CD4-positive, alpha-beta T cell treated with Interleukin-10 for 1 hour (primary cell): ENCODE measurements around the gene APEH.
"Not testable (repeated sequence)": the region's sequence is repeated elsewhere in the genome, so short reads cannot be mapped to it uniquely, and the experiment has no call there.

Source experiments
- DNase-seq: peaks from one replicate; pipeline ENCODE4 v3.0.0-alpha.2; 2020

The APEH gene

DNA sequence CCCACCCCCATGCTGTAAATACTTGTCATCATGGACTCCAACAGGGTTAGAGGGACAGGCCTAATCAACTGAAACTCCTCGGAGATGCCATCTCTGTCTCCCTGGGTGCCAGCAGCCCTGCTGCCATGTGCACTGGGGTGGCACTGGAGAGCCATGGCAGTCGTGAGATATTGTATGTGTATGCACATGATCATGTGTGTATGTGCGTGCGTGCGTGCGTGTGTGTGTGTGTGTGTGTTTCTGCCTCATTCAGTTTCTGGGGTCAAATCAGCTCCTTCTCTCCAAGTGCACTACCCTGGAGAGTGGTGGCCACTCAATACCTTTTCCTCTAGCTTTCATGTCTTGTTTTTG is 3.2 kb upstream of the APEH start:
- DNase-seq, result no peak

DNA sequence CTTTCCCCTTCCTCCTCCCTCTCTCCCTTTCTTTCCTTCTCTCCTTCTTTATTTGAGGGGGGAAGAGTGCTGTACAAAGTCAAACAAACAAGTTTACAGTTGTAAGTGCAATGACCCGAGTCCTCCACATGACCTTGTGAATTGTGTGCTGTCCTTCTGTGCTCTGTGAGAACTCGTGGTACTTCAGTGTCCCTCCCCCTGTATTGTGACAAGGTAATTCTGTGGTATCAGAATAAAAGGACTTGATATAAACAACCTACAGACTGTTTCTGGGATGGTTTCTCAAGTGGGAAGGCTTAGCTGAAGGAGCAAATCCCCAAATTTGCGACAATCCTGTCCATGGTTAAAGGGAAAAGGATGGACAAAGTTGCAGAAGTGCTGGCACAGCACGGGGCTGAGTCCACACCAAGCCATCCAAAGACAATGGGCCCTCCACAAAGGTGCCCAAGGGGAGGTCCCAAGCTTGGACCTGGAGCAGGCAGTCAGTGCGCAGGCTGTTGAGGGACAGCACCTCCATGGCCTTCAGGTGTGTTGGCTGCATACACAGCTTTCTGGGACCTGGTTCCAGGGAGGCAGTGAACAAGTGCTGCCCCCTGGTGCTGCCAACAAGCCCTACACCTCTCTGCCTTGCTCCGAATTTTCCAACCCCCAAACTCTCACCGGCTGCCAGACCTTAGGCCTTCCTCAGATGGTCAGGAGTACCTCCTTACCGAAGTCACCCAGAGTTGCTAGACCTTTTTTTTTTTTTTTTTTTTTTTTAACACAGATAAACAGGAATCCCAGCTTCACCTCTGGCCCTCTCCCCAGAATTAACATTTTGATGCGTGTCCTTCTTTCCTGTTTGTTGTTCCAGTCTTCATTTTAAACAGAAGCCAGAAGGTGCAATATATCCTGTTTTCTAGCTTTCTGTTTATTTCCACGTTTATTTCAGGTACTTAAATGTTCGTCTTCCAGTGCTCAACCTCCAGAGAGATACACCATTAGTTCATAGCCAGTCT is 2.6 kb upstream of the APEH start:
- DNase-seq, result peak; percentile 79

DNA sequence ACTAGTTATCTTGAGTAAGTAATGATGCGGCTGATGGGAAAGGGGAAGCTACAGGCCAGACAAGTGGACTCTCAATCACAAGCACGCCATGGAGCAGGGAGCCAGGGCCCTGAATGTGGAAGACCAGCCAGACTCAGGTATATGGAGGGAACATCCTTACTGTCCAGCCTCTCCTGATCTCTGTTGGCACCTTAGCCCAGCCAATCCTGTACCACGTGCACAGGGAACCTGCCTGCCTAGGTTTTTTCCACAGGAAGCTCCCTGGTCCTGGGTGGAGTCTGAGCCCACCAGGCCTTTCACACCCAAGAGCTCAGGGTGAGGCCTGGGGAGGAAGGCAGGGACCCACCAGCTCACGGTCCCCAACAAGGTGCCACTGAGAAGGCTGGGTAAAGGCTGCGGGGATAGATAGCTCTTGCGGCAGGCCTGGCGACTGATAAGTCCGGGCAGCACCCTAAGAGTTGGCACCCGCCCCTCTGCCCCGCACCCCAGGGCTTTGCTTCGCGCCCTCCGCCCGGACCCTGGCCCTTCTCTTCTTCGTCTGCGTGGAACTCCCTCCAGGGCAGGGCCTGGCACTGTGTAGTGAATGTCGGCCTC is 933 bp upstream of the APEH start:
- no peak for DNase-seq

DNA sequence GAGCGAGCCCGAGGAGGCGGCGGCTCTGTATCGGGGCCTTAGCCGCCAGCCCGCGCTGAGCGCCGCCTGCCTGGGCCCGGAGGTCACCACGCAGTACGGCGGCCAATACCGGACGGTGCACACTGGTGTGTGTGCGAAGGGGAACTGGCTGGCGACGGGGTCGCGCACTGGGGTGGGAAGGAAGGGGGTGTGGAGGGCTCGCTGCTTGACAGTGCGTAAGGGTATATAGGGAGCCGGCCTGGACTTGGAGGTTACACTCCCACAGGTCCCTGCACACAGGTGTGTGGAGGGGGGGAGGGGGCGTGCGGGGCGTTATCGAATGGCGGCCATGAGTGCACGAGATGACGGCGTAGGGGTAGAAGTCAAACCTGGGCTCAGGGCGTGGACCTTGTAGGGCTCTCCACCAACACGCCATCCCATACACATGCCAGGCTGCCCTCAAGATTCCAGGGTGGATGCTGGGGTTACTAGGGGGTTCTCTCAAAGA is 389 bp downstream of the APEH start:
- DNase-seq, result no peak

DNA sequence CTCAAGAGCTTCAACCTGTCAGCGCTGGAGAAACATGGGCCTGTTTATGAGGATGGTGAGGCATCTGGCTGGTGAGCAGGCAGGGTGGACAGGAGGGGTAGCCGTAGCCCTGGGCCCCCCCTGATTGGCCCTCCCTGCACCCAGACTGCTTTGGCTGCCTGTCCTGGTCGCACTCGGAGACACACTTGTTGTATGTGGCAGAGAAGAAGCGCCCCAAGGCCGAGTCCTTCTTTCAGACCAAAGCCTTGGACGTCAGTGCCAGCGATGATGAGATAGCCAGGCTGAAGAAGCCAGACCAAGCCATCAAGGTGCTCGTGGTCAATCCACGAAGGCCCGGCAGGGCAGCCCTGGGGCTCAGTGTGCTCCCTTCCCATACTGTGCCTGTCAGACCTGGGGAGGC is 1.8 kb downstream of the APEH start:
- no peak for DNase-seq

DNA sequence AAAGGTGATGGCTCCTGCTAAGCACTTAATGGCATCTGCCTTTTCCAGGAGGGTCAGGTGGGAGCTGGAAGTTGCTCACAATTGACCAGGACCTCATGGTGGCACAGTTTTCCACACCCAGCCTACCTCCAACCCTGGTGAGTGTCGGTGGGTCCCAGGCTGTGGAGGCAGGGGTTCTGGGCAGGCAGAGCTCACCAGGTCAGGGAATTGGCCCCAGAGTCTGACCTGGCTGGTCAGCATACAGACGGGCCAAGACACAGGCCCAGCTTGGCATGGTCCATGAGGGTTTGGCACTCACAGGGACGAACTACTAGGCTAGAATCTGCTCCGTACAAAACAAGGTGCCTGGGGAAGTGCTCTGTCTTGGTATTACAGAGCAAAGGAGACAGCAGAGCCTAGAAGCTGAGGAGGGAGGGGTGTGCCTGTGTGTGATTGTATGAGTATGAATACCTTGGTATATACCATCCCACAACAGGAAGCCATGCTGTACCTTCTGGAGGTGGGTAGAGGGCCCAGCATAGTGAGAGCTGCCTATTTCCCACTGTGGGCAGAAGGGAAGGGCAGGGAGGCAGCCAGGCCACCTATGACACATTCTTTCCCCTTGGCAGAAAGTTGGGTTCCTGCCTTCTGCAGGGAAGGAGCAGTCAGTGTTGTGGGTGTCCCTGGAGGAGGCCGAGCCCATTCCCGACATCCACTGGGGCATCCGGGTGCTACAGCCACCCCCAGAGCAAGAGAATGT is 6.5 kb downstream of the APEH start:
- no peak for DNase-seq

DNA sequence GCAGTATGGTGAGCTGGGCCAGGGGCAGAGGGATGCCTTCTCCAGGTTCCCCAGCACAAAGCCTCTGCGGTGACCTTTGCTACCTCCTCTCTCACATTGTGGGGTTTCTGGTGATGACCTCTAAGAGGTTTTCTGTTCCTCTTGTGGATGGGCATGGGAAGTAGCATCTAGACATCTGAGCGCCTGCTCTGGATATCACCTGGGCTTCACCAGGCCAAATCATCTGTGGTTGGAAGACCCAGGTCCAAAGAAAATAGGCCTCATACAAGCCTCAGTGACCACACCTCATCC is 7.0 kb downstream of the APEH start:
- DNase-seq, result no peak

DNA sequence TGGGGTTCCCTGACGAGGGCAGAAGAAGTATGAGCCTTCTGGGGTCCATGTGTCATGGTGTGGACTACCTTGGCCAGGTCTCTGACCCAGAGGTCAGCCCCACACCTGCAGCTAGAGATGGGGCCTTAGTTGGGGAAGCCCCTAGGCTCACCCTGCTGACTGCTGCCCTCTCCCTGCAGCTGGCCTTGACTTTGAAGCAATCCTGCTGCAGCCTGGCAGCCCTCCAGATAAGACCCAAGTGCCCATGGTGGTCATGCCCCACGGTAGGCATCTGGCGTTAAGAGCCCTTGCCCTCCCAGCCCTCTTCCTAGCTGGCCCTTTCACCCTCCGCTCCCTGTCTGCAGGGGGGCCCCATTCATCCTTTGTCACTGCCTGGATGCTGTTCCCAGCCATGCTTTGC is 7.4 kb downstream of the APEH start:
- DNase-seq, result no peak

DNA sequence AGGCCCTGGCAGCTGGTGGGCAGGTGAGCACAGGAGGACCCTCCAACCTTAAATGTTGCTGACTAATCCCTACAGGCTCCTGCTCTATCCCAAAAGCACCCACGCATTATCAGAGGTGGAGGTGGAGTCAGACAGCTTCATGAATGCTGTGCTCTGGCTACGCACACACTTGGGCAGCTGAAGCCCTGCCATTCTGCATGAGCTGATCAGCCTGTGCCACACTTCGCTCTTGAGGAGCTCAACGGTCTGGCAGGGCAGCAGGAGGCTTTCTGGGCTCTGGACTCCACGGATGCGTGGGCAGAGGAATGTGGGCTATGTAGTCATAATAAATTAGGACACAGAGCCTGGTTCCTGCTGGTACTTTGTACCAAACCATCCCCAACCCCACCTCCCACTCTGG is 9.0 kb downstream of the APEH start:
- DNase-seq, result no peak

DNA sequence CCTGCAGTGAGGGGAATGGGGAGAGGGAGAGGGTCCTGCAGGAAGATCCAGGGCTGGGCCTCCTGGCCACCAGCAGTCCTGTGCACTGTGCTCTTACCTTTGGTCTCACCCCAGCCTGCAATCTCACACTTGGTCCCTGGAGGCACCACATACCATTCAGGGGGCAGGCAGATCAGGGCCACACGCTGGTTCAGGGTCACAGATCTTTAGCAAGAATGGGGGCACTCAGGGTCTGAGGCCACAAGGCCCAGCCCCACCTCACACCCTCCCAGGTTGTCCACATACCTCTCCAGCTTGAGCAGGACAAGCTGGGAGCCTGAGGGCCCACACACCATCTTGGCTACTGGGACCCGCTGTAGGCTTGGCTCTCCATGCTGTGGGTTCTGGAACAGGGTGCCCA is 10.3 kb downstream of the APEH start:
- not testable (repeated sequence) for DNase-seq

DNA sequence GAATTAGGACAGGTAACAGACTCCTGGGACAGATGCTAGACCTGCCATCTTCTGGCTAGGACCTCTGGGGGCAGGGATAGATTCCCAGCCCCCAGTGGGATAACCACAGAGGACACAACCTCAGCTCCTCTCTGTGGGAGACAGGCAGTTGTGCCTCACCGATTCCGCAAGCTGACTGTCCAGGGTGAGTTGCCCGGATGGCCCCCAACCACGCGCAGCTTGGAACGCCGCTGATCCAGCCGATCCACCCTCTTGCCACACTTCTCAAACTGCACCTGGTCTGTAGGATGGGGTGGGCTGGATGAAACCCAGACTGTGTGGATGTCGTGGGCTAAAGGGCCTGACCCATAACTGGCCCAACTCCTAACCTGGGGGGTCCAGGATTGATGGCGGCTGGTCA is 11.0 kb downstream of the APEH start:
- not testable (repeated sequence) for DNase-seq

DNA sequence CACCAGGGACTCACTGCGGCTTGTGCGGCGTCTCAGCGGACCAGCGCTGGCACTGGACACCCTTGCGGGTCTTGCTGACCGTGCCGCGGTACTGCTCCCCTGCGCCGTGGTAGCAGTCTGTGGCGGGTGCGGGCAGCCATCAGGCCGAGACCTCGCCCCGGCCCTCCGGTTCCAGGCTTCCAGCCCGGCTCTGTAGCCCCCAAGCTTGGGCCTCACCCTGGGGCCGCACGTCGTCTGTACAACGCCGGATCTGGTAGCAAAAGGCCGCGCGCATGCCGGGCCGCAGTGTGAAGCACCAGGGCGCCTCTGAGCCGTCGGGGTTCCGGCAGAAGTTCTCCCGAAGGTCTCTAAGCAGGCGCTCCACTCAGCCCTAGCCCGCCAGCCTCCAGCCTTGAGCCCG is 11.7 kb downstream of the APEH start:
- DNase-seq, result not testable (repeated sequence)

DNA sequence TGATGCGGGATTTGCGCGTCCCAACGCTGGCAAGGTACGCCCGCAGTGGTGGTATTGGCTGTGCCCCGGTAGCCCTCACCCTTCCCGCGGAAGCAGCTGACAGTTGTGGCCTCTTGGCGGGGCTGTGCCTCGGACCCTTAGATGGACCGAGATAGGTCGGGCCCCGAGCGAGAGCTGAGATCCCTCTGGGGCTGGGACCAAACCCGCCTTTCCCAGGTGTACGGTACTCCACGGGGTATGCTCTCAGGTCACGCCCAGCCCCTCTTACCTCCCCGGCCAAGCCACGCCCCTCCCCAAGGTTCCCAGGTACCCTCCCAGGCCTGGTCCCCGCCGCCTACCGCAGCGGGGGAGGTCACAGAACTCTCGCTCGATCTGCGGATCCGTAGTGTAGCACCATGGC is 12.2 kb downstream of the APEH start:
- DNase-seq, result peak; percentile 43

DNA sequence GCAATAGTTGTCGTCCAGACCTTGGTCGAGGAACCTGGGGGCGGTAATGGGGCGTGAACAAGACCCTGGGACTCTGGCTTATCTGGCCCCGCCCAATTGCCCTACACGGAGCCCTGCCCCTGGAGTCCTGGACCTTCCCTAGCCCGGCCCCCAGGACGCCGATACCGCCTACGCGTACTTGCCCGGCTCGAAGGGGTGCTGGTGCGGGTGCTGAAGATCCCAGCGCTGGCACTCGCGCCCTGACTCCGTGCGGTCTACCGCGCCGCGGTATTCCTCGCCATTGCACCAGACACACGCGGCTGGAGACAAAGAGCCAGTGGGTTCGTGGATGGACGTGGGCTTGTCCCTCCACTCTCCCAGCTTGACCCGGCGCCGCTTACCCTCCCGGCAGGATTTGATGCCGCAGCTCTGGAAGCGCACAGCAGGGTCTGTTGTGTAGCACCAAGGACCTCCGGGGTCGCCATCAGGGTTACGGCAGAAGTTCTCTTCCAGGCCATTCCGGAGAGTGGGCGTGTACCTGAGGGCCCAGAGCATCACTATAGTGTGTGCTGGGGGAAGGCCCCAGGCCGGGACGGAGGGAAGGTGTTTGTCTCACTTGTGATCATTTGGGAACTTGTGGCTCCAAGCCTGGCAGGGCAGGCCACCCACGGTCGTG is 12.7 kb downstream of the APEH start:
- DNase-seq, result peak; percentile 49

DNA sequence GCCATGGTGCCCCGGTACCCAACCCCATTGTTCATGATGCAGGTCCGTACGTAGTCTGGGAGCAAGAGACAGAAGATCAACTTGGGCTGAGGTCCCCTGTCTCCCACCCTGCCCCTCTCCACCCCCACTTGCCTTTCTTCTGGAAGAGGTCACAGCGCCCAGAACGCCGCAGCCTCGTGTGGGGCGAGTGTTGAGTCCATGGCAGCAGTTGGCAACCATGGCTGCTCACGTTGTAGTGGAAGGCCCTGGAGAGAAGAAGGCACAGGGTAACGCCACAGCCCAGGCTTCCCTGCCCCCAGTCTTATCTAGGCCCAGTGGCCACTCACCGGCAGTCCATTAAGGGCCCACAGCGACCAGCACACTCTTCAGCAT is 13.3 kb downstream of the APEH start:
- DNase-seq, result not testable (repeated sequence)

DNA sequence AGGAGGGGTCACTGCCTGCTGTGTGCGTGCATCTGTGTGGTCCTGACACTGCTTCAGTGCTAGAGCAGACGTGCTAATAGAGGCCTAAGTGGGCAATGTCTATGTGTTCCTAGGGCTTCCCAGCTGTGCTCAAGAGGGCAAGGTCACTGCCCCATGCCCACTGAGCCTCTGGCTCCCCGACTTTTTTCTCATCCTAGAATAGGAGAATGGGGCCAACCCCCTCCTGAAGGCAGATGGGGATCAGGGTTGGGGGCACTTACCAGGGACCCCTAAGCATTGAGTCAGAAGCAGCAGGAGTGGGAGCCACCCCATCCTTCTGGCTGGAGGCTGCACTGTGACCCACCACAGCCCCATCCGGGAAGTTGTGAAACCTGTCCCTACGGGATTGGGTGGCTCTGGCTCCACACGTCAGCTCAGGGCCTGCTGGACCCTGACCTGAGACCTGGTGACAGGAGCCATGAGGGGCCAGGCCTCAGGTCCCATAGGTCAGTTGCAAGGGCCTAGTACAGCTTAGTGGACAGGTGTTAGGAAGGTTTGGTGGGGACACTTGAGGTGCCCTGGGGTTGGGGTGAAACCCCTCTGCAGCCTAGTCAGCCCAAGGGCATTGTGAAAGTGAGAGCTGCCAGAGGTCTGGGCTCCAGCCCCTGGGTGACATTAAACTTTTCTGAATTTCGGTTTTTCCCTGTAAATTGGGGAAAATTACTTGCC is 14.3 kb downstream of the APEH start:
- DNase-seq, result not testable (repeated sequence)

DNA sequence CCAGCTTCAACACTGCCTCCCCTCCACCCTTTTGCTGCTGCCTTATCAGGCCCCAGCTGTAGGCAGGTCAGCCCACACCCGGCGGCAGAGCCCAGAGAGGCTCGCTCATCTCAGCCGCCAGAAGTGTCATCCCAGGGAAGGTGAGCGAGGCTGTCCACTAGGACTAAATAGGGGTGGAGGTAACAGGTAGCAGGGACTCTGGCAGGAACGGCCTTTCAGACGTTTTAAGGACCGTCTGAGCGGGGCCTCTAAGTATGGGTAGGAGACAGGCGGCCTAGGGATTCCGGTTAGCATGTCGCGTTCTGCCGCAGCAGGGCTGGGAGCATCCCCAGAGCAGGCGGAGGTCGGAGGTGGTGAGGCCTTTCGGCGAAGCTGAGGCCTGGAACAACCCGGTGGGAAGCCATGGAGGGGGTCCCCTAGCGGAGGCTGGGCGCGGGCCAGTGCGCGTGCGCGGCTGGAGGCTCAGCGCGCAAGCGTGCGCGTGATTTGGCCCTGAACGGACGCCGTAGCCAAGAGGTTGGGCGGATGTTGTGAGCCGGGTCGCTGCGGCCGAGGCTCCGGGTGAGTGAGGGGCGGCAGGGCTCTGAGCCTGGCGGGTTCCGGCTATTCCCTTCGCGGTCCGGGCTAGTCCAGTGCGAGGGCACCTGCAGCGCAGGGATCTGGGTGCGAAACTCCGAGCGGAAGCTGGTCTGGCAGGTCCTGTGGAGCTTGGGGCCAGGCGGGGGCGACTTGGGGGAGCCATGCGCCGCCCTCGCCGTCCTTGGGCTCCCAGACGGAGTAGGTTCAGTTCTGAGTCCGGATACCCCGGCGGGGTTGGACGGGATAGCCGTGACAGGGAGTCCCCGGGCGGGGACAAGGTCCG is 15.1 kb downstream of the APEH start, which contains the start of the genes MST1 and RNF123:
Gene MST1, minus strand, starts transcription at position 429 of the 862 bp plus-strand sequence. CDS start 783 bp downstream, outside the sequence.
Gene RNF123, plus strand, starts transcription at position 512 of the 862 bp plus-strand sequence. CDS start 1,609 bp downstream, outside the sequence.
- DNase-seq, result peak; percentile 94

DNA sequence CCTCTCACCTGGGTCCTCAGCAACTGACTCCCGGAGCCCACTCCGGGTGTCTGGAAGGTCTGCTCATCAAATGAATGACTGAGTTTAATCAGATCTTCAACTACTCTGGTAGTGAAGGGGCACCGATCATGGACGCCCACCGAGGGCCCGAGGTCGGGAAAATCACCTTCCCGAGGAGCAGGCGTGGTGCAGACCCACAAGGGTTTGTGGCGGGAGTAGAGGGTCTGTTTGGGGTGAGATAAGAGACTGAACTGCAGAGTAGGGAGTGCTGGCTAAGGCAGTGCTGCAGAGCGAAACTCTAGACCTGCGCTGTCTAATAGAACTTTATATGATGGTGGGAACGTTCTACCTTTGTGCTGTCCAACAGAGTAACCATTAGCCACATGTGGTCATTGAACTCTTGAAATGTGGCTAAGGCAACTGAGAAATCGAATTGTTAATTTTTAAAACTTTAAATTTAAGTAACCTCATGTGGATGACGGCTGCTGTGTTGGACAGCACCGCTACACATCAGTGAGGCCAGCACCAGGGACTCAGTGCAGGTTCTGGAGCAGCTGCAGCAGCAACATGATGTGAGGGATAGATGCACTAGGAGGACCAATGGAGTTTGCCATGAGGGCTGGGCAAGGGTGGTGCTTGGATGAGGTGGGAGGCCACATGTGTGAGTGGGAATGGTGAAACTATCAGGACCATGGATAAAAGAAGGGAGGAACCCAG is 15.9 kb downstream of the APEH start:
- not testable (repeated sequence) for DNase-seq

DNA sequence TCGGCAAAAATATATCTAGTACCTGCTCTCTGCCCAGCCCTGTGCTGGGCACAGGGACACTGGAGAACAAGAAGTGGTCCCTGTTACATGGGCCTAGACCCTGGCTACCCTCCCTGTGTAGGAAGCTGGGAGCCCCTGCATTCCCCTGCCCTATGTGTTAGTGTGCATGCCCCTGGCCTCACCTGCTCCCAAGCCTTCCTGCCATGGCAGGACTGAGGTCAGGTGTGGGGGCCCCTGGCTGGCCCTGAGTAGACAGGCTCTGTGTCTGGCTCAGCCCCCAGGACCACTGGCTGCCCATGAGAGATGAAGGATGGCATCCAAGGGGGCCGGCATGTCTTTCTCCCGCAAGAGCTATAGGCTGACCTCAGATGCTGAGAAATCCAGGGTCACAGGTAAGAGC is 16.7 kb downstream of the APEH start:
- DNase-seq, result not testable (repeated sequence)

DNA sequence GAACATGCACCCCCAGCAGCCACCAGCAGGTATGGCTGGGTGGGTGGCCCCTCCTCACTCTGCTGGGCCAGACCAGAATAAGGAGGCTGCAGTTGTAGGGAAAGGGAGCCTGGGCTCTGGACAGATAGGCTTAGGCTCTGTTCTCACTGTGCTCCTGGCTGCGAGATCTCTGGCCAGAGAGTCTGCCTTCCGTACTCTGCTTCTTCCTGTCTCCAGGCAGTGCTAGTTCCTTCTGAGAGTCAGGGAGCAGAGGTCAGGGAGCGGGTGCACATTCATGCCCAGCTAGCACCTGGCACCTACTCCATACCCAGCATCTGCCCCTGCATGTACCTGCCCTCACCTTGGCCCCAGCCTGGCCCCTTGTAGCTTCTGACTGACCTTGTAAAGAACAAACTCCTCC is 17.3 kb downstream of the APEH start:
- not testable (repeated sequence) for DNase-seq
